D341Med (cell line): ENCODE results near the gene GPR22.

Source experiments
- DNase-seq: peaks from one replicate; pipeline ENCODE4 v3.0.0; 2012; ENCODE audit warnings: low spot score

Gene GPR22, protein sequence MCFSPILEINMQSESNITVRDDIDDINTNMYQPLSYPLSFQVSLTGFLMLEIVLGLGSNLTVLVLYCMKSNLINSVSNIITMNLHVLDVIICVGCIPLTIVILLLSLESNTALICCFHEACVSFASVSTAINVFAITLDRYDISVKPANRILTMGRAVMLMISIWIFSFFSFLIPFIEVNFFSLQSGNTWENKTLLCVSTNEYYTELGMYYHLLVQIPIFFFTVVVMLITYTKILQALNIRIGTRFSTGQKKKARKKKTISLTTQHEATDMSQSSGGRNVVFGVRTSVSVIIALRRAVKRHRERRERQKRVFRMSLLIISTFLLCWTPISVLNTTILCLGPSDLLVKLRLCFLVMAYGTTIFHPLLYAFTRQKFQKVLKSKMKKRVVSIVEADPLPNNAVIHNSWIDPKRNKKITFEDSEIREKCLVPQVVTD

DNA sequence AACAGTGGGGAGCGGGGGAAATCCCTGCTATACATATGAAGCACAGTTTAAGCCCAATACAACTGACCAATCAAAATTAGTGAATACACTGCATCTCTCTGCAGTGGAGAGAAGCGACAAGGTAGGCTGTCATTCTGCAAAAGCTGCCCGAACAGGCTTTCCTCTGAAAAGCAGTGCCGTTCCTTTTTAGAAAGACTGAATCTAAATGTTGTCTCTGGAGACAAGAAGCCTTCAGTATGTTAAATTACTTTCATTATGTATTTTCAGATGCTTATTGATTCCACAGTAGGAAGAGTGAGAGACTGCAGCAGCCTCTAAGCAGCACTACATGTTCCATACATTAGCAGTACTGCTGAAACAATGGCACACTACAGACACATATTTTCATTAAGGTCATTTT is at the start of gene GPR22:
Gene GPR22 (plus strand): TSS at position 129 of the 400 bp plus-strand sequence. CDS start 4,004 bp downstream, outside the sequence.
- no peak for DNase-seq

DNA sequence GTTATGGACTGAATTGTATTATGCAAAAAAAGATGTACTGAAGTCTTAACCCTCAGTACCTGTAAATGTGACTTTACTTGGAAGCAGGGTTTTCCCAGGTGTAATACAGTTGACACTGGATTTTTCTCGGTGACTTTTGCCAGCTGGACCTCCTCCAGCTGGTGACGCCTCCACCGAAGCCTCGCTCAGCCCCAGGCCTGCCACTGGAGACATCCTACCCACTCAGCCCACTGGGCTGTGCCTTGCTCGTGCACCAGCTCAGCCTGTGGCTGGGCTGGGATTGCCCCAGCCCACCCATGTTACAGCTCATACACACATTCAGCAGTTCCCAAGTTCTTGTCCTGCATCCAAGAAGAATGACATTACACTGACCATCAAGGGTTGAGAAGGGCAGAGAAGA is 42.4 kb upstream of the GPR22 start:
- DNase-seq = no peak

DNA sequence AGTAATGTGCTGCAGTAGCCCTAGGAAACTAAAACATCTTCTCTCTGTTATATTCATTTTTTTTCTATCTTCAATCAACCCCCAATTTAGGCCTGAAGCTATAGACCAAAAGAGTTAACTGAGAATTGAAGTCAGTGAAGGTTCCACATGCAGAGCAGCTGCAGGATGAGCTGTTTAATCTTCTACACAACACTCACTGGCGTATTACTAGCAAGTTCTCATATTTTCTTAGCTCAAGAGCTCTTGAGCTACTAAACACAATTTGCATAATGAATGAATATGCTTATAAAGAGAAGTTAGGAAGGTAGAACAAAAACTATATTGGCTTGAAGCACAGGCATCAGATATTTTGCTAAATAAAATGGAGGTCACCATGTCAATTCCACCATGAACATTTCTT is 41.2 kb upstream of the GPR22 start:
- no peak for DNase-seq

DNA sequence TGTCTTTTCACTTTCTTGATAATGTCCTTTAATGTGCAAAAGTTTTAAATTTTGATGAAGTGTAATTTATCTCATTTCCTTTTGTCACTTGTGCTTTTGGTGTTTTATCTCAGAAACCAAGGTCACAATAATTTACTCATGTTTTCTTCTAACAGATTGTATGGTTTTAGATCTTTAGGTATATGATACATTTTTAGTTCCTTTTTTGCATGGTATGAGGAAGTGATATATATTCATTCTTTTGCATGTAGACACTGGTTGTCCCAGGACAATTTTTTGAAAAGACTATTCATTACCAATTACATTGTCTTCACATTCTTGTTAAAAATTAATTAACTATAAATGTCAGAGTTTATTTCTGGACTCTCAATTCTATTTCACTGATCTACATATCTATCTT is 39.8 kb upstream of the GPR22 start:
- no peak for DNase-seq

DNA sequence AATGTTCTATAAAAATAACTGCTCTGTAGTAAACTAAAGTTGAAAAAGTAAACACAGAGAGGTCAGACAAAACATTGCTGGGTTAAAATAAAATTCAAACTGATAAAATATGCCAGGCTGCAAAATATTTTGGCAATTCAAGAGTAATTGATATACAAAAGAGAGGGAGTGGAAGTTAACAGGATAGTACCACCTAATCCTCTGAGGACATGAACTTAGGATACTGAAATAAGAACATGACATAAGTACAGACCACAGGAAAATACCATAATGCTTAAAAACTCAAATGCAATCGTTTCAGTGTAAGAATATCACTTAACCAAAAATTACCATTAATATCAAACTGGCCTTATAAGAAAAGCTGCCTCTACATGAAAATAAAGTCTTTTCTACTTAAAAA is 37.6 kb upstream of the GPR22 start:
- DNase-seq = no peak

DNA sequence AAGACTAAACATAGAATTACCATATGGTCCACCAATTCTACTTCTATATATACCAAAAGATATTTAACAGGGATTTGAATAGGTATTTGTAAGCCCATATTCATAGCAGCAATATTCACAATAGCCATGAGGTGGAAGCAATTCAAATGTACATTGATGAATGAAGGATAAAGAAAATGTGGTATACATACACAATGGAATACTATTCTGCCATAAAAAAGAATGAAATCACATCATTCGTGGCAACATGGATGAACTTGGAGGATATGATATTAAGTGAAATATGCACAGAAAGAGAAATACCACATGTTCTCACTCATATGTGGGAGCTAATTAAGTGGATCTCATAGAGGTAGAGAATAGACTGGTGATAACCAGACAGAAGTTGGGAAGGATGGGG is 34.1 kb upstream of the GPR22 start:
- DNase-seq = no peak

DNA sequence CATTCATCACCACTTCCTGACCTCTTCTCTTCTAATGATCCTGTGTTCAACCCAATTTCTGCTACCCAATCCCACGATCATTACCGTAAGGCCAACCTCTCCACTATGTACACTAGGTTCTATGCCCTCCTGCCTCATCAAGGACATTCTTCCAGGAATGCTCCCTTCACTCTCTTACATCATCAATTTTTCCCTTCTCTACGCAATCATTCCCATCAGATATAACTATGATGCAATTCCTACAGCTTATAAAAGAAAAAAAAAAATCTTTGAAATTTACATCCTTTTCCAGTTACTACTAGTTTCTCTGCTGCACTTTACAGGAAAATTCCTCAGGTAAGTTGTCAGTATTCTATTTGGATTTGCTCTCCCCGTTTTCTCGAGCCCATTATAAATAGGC is 30.8 kb upstream of the GPR22 start:
- DNase-seq = no peak

DNA sequence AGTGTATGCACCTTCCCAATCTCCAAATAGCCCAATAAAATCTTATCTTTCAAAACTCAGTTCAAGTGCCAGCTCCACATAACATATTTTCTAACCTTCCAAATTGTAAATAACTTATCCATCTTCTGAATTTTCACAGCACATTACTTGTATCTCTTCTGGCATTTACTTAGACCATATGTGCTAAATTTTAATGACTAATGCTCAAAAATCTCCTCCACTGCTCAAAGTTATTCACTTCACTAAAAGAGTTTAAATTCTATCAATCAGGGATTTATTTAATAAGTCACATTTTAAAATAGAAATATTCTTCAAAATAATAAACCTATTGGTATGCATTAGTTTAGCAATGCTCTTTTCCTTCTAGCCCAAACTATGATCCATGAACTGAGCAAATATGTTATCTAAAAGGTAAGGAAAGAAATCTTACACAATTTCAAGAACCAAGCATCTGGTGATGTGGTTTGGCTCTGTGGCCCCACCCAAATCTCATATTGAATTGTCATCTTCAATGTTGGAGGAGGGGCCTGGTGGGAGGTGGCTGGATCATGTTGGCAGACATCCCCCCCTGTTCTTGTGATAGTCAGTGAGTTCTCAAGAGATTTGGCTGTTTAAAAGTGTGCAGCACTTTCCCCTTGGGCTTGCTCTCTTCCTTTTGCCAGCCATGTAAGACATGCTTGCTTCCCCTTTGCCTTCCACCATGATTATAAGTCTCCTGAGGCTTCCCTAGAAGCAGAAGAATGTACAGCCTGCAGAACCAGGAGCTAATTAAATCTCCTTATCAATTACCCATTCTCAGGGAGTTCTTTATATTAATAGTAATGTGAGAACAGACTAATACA is 28.1 kb upstream of the GPR22 start:
- no peak for DNase-seq

DNA sequence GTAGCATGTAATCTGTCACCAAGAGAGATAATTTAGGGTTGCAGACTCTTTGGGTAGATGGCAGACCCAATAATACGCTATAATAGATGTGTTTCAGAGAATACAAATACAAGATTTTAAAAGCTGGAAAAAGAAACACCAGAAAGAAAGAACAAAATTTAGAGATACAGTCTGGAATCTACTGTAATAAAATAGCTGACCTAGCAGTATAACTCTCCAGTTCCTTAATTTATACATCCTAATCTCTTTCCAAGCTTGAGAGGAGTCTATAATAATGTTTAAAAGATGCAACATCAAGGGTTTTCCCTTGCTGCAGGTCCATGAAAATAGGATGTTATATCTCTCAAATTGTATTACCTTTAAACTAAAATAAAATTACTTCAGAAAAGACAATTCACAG is 27.2 kb upstream of the GPR22 start:
- no peak for DNase-seq

DNA sequence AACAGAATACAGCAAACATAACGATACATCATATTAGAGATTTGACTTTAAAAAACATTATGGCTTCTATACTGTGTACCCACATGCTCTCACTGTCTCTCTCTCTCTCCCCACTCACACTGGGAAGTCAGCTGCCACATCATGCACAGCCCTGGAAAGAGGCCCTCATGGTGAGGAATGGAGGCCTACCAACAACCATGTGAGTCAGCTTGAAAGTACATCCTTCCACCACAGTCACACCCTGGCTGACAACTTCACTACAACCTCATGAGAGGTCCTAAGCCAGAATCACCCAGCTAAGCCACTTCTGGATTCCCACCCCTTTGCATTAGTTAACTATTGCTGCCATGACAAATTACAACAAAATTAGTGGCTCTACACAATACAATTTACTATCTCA is 23.3 kb upstream of the GPR22 start:
- no peak for DNase-seq

DNA sequence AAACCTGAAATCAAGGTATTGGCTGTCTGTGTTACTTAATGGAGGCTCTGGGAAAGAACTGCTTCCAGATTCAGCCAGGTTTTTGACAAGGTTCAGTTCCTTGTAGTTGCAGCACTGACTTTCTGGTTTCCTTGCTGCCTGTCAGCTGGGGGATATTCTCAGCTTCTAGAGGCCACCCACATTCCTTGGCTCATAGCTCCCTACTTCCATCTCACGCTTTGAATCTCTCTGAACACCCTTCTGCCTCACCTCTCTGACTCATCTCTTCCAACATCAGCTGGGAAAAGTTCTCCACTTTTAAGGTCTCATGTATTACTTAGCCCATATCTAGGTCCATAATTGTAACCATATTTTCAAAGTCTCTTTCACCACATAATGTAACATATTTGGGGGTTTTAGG is 22.9 kb upstream of the GPR22 start:
- DNase-seq = no peak

DNA sequence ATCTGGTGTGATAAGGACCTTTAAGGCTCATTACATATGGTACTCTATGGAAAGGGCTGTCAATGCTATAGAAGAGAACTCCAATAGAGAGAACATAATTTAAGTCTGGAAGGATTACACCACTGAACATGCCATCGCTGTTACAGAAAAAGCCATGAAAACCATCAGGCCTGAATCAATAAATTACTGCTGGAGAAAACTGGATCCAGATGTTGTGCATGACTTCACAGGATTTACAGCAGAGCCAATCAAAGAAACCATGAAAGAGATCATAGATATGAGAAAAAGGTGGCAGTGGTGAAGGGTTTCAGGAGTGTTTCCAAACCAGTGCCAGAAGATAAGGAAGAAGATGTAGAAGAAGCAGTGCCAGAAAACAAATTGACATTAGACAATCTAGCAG is 18.9 kb upstream of the GPR22 start:
- DNase-seq = no peak

DNA sequence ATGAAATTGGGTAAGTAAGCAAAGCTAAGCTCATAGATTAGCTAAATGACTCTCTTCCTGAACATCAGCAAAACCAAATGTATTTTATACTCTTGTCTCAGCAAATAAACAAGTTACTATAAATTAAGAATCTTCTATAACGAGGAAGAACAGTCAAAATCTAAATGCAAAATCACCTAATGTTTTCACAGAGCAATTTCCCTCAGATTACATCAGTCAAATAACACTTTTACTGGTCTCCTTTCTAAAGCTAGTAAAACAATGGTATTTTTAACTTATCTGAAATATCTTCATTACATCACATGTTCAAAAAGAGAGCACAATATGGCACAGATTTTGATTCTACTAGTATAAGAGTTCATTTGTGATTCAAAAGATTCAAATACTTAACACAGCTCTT is 16.5 kb upstream of the GPR22 start:
- DNase-seq = no peak

DNA sequence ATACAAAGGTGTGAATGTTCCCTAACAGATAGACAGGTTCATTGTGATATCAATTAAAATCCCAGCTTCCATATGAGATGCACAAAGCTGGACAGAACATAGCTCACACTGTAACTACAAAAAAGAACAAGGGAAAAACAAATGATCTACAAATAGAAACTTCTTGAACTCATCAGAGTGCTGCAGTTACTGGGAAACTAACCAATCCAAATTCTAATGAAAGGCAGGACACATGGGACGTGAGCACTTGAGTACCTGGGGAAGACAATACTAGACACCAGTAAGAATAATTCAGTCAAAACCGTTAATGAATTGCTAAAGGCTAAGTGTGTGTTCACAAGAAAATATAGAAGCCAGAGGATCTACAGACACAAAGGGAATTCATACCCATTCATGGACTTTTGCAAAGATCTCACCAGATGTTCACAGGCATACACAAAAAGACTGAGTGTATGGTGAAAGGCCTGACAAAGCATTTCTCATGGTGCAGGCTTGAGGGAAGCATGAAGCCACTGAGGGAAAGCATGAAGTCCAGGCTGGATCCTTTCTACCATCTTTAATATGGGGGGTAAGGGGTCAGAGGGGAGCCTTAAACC is 7.8 kb upstream of the GPR22 start:
- no peak for DNase-seq

DNA sequence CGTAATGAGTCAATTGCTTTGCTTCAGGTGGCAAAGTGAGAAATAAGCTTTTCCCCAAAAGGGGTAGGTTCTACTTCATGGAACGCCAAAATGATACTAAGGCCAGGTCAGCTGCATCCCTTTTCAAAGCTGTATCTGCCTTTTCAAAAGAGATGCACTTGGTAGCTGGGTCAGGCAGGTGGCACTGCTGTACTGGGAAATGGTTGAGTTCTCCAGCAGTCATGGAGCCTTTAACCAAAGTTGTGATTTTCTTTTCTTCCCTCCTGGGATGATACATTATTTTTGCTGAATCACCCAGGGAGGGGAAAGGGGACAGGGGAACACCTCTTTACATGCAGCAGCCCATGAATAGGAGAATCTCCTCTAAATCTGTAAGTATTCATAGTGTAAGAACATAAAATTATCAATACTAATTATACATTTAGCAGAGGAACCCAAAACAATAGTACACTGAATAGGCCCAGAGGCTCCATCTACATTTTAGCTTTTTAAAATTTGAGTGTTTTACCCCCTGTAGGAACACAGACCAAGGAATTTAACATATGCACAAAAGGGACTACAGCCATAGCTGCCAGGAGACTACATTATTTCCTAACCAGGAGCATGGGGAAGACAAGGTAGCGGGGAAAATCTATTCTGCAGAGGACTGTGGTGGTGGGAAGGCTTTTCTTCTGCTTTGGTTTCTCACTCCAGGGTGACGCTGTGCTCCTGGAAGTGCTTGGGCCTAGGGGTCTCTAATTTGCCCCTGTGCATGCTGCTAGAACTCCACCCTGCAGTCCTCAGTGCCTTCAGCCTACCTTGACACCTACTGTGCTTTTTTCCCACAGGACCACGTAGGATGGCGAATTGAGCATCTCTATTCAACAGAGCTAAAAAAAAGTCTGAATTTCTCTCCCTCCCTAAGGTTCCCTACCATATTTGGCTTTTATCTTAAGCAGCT is 6.4 kb upstream of the GPR22 start:
- DNase-seq = peak; percentile 71

DNA sequence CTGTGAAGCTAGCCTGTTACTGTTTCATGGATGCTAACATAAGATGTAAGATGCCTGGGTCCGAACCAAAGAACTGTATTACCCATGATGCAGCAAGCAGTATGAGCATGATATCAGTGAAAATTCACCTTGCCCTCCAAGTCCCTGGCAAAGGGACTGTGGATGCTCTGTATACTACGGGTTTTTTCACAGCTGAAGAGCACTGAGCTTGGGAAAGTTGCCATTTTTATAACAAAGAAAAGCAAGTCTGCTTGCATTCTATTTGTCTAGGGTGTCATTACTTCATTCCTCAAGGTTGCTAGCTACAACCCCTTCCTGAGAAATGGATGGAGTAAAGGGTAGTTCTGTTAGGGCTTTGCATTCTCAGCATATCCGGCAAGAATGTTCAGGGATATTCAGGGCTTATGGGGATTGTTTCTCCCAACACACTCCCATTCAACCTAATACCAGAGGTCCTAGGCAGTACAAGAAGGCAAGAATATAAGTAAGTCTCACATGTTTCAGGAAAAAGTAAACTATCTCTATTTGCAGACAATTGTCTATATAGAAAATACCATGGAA is 5.1 kb upstream of the GPR22 start:
- no peak for DNase-seq

DNA sequence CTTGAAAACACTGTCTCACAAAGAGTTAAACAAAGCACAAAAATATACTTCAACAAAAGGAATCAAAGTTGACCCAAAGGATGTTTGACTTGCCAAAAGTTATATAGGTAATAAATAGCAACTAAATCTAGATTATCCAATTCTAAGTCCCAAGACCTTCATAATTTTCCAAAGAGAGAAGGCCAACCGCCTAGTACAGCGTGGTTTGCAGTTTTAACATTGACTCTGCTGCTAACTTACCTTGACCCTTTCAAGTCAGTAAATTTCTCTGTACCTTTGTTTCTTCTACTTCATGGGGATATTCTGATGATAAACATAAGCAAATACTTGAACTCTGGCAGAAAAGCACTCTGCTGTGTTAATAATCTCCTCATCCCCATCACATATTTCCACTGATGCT is 1.9 kb upstream of the GPR22 start:
- DNase-seq = no peak

DNA sequence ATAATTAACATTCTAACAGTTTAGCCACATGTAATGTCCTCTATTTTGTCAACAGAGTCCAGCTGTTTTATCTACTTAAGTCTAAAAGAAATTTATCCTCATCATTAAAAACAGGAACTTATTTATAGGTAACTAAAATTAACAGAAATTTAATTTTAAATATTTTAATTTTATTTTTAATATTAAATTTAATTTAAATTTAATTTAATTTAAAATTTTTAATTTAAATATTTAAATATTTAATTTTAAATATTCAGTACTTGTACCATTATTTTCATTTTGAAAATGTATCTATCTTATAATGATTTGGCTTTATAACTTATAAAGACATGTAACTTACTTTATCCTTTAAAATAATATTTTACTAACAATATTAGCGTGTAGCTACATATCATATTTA is 1.0 kb upstream of the GPR22 start:
- no peak for DNase-seq

DNA sequence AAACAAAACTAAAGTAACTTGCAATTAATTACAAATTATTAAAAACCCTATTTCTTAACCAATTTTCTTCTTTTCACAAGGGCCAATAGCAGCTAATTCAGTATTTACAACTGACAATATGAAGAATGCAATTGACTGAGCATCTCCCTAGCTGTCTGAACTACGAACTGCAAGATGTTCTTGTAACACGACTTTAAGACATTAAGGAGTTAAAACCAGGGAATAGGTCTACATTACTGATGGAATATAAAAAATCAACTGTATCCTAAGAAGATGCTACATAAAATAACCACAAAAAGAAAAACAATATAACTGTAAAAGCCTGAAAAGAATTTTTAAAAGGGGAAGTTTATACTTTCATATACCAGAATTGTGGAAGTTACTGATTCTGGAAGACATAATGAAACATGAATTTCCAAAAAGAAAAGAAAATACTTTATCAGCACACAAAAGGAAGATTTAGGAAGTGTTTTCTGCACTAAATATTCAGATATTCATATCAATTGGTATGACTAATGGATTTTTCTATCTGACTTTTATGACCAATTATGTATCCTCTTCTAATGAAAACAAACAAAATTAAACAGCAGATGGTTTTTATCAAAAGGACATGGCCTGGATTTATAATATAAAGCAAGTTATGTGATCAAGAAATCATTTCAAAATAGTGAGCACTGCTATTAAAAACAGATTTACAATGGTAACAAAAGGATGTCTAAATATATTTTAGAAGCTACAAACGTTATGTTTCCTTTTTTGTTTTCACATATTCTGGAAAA is 1.6 kb downstream of the GPR22 start:
- no peak for DNase-seq

DNA sequence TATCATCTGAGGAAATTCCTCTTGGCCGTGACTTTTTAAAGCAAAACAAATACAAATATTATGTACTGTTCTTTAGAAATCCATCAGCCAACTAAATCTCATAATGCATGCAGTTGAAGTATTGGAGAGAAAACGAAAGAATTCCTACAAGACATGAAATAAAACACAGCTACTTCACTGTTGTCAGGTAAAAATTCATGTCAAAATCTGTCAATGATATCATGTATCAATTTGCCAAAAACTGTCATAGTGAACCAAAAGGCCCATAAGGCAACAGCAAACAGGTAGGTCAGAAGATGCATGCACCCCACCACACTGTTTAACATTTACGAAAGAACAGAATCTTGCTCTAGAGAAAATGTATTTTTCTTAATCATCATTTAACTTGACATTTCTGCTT is 2.3 kb downstream of the GPR22 start:
- no peak for DNase-seq

DNA sequence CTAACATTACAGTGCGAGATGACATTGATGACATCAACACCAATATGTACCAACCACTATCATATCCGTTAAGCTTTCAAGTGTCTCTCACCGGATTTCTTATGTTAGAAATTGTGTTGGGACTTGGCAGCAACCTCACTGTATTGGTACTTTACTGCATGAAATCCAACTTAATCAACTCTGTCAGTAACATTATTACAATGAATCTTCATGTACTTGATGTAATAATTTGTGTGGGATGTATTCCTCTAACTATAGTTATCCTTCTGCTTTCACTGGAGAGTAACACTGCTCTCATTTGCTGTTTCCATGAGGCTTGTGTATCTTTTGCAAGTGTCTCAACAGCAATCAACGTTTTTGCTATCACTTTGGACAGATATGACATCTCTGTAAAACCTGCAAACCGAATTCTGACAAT is 4.3 kb downstream of the GPR22 start:
- DNase-seq = no peak
